ENCODE data around the gene COX19. TPM values are rescaled to one million over a fixed set of nuclear protein-coding genes. Genes with fewer than 3 reads are reported as not detected.
A peak's percentile ranks its signal among the peaks of the same experiment; 100 is the strongest.

COX19 gene
- total RNA-seq, 3 donors from 2014 or later: 14.9 to 20.9 (median 15.8) TPM

DNA sequence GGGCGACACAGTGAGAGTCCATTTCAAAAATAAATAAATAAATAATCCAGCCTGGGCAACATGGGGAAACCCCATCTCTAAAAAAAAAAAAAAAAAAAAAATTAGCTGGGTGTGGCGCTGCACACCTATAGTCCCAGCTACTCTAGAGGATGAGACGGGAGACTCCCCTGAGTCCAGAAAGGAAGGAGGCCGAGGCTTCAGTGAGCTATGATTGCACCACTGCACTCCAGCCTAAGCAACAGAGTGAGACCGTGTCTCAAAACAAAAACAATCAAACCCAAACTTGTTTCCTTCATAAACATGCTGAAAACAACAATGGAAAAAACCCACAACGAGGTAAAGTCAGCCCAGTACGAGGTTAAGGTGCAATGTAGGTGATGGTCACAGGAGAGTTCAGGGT is 1.2 kb downstream of the COX19 start:
- DNase-seq (no peak), ATAC-seq (no peak)
- no peaks in the 10 kb centered on the region for H3K36me3 ChIP-seq (ENCODE audit: low read depth)
- intact Hi-C loops (cut with DNase I, micrococcal nuclease): no loop called here
- H3K4me1 ChIP-seq (ENCODE audit: low read depth): peaks cover 32% of the 10 kb centered on the region
- peak overlapping the region; percentile 98 for H3K4me3 ChIP-seq
- TF ChIP-seq, protein P1, sequence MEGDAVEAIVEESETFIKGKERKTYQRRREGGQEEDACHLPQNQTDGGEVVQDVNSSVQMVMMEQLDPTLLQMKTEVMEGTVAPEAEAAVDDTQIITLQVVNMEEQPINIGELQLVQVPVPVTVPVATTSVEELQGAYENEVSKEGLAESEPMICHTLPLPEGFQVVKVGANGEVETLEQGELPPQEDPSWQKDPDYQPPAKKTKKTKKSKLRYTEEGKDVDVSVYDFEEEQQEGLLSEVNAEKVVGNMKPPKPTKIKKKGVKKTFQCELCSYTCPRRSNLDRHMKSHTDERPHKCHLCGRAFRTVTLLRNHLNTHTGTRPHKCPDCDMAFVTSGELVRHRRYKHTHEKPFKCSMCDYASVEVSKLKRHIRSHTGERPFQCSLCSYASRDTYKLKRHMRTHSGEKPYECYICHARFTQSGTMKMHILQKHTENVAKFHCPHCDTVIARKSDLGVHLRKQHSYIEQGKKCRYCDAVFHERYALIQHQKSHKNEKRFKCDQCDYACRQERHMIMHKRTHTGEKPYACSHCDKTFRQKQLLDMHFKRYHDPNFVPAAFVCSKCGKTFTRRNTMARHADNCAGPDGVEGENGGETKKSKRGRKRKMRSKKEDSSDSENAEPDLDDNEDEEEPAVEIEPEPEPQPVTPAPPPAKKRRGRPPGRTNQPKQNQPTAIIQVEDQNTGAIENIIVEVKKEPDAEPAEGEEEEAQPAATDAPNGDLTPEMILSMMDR (IDR thresholded peaks at IDR 0.05): no peak
- no peaks in the 10 kb centered on the region for H3K9me3 ChIP-seq

DNA sequence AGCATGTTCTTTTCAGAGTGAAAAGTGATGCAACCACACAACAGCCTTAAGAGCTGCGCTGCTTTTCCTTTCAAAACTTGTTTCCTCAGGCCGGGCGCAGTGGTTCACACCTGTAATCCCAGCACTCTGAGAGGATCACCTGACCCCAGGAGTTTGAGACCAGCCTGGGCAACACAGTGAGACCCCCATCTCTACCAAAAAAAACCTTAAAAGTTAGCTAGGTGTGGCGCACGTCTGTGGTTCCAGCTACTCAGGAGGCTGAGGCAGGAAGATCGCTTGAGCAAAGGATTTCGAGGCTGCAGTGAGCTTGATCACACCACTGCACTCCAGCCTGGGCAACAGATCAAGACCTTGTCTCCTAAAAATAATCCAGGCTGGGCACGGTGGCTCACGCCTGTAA is 2.0 kb downstream of the COX19 start:
- H3K9me3 ChIP-seq: no peaks in the 10 kb centered on the region
- TF ChIP-seq, protein P1 (IDR thresholded peaks at IDR 0.05): no peak
- no peak overlapping the region for H3K4me3 ChIP-seq
- peaks cover 28% of the 10 kb centered on the region for H3K4me1 ChIP-seq (ENCODE audit: low read depth)
- no peaks in the 10 kb centered on the region for H3K36me3 ChIP-seq (ENCODE audit: low read depth)
- ATAC-seq (no peak), DNase-seq (no peak)
- intact Hi-C loops (cut with DNase I, micrococcal nuclease): no loop called here

DNA sequence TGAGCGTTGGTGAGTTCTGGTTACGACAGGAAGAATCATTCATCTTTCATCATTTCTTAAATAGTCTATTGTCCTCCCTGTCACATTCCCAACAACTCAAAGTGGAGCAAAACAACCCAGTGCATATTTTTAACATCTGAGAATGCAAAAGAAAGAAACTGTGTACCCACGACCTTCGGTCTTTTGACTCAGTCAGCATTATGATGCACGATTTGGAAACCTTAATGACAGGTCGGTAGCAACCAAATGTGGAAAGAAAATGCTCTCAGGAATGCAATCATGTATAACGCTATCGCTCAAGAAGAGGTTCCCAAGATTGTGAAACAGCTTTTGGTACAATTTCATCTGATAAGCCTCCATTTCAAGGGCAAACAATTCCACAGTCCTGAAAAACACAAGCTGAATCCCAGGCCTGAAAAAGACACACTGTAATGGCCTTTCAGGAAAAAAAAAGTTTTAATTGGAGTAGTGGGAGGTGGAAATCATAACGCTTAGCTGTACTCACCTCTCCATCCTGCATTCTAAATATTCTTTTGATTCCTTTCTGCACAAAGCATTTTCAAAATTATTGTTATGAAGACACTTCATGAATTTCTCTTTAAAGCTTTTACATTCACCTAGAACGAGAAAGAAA is 2.6 kb downstream of the COX19 start:
- ATAC-seq: no peak
- TF ChIP-seq, protein P1 (IDR thresholded peaks at IDR 0.05): no peak
- no peaks in the 10 kb centered on the region for H3K9me3 ChIP-seq
- no peak for DNase-seq
- intact Hi-C loops (cut with DNase I, micrococcal nuclease): no loop called here
- H3K4me1 ChIP-seq (ENCODE audit: low read depth): peaks cover 27% of the 10 kb centered on the region
- no peak overlapping the region for H3K4me3 ChIP-seq
- no peaks in the 10 kb centered on the region for H3K36me3 ChIP-seq (ENCODE audit: low read depth)

DNA sequence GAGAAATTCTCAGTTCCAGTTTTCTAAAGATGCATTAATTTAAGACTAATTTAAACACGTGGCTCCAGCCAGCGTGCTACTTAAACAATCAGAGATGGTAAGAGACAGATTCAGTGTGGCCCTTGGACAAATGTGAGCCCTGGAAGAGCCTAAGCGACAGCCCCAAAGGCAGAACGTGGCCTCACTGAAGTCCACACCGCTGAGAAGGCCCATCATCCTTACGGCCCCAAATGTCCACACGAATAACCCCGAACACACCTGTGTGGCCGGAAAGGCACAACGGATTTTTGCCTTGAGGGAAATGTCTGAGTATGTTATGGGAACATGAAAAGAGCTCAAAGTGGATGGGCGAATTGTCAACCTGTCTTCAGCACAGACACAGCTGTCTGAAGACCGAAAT is 3.2 kb downstream of the COX19 start:
- Histone ChIP-seq H3K36me3 (ENCODE audit: low read depth) (no peaks in the 10 kb centered on the region), H3K4me1 (ENCODE audit: low read depth) (peaks cover 26% of the 10 kb centered on the region), H3K4me3 (no peak overlapping the region), H3K9me3 (no peaks in the 10 kb centered on the region)
- TF ChIP-seq, protein P1 (IDR thresholded peaks at IDR 0.05): no peak
- intact Hi-C loops (cut with DNase I, micrococcal nuclease): no loop called here
- ATAC-seq (no peak), DNase-seq (no peak)

DNA sequence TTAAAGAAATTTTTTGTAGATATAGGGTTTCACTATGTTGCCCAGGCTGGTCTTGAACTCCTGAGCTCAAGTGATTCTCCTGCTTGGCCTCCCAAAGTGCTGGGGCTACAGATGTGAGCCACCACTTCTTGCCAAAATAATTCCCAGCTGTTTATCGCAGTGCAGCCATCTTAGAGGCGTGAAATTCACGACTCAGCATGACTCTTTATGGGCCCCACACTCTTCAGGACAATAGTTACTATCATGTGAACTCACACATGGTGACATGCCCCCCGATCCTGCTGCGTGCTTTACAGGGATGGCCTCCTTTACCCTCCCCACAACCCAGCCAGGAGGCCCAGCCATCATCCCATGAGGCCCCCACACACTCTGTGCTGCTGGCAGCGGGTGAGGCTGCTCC is 4.6 kb downstream of the COX19 start:
- no peak overlapping the region for H3K4me3 ChIP-seq
- TF ChIP-seq, protein P1 (IDR thresholded peaks at IDR 0.05): no peak
- H3K9me3 ChIP-seq: no peaks in the 10 kb centered on the region
- peaks cover 12% of the 10 kb centered on the region for H3K4me1 ChIP-seq (ENCODE audit: low read depth)
- DNase-seq (no peak), ATAC-seq (no peak)
- intact Hi-C loops (cut with DNase I, micrococcal nuclease): no loop called here
- no peaks in the 10 kb centered on the region for H3K36me3 ChIP-seq (ENCODE audit: low read depth)

DNA sequence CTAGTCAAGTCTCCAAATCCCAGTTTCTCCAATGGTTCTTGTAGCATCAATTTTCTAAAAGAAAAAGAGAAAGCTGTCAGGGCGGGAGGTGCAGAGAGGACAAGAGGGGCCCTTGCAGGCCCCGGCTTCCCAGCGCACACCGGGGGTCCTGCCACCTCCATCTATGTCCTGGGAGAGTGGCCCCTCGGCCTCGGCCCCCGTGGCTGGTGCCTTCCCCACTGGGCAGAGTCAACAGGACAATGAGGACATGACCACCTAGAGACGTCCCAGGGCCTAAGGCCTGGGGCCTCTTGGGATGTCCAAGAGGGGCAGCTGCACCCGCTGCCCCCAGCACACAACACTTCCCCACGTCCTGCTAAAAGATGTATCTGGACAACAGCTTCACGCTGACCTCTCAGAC is 5.9 kb downstream of the COX19 start:
- no peaks in the 10 kb centered on the region for H3K36me3 ChIP-seq (ENCODE audit: low read depth)
- intact Hi-C loops (cut with DNase I, micrococcal nuclease): no loop called here

More for the DNA sequence above, 5.9 kb downstream of the COX19 start:
- H3K9me3 ChIP-seq: no peaks in the 10 kb centered on the region
- H3K4me1 ChIP-seq (ENCODE audit: low read depth): peaks cover 9% of the 10 kb centered on the region
- H3K4me3 ChIP-seq: no peak overlapping the region
- no peak for ATAC-seq
- DNase-seq: no peak
- TF ChIP-seq, protein P1 (IDR thresholded peaks at IDR 0.05): no peak

All from mucosa of descending colon (tissue), 3 donors.